GM12873 (cell line): ENCODE results near the gene SCN2A.

Source experiments
- CTCF ChIP-seq: IDR thresholded peaks from 2 replicates; pipeline ENCODE4 v1.5.1; 2012; ENCODE audit warnings: low read depth, mild to moderate bottlenecking, moderate library complexity, low read length, control low read depth; ENCODE audit not compliant: insufficient read depth; ENCODE audit errors: missing control alignments

Gene SCN2A

GRCh38 chr2:165434865-165435496 lies 195.8 kb downstream of the SCN2A start:
- no peak for TF ChIP-seq CTCF

GRCh38 chr2:165435611-165436010 lies 196.4 kb downstream of the SCN2A start:
- no peak for TF ChIP-seq CTCF

- no peak for TF ChIP-seq CTCF
These were observed 197.3 kb downstream of the SCN2A start for GRCh38 chr2:165436559-165436958.

GRCh38 chr2:165440367-165440766 lies 201.2 kb downstream of the SCN2A start:
- TF ChIP-seq CTCF = no peak
